Mesenteric fat pad (tissue), 1 donor: ENCODE data around the gene THAP9. TPM values are rescaled to one million over a fixed set of nuclear protein-coding genes. Genes with fewer than 3 reads are reported as not detected.
"Not testable (repeated sequence)": the region's sequence is repeated elsewhere in the genome, so short reads cannot be mapped to it uniquely, and the experiment has no call there.

Experiments used
- DNase-seq: peaks from one replicate; pipeline ENCODE4 v3.0.0-alpha.2; 2020; ENCODE audit warnings: low spot score
- total RNA-seq: library from RNA; stranded (reverse); fragmentation: NEBNext Ultra II Directional; extraction: Animal tissue kit (Norgen Biotek cat#: 25700); gene quantifications from one replicate; pipeline ENCODE4 v1.2.1, GENCODE V29; 2021
- donor health status: DM: yes; HTN: yes; CAD: no.

THAP9 gene
- total RNA-seq, 1 donor from 2014 or later: 2.0 TPM

GRCh38 chr4:82893942-82894341, 6.6 kb upstream of the THAP9 start:
- DNase-seq: no peak

DNA sequence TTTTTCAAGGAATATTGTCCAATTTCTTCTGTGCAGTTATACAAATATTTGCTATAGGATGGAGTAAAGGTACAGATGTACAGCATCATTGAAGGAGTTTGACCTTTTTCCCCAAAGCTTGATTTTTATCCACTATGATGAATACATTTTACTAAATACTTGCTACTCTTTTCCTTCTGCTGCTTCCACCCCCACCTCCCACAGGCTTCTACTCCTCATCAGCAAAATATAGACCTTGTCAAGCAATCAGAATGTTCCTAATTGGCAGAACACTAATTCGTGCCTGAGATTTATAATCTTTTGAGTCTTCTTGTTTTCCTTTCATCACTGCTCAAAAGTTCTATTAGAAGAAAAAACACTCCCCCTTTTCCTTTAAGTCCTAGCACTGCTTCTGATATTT, 3.8 kb upstream of the THAP9 start:
- no peak for DNase-seq

DNA sequence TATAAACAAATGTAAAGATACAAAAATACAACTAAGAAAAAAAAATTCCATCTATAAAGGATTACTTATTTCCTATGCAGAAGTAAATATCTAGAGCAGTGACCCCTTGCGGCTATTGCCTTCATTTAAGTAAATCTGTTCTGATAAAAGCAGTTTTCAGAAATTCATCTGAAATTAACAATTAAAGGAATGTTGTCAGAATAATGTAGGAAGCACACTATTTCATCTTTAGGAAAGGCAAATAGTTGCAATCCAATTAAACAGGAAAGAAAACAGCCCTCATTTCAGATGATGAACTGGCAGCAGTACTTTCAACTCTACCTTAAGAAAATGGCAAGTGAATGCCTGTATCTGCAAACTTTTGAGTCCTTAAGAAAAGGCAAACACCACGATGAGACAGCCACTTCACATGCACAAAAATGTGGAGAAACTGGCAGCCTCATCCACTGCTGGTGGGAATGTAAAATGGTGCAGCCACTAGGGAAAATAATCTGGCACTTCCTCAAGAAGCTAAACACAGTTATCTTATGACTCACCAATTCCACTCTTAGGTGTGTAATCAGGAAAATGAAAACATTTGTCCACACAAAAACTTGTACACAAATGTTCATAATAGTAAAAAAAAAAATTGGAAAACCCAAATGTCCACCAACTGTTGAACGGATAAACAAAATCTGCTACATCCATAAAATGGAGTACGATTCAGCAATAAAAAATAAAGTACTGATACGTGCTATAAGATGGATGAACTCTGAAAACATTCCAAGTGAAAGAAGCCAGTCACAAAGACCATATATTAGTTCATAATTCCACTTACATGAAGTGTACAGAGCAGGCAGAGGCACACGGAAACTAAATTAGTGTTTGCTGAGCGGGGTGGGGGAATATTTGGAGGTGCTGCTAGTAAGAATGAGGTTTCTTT, 2.0 kb upstream of the THAP9 start:
- no peak for DNase-seq

DNA sequence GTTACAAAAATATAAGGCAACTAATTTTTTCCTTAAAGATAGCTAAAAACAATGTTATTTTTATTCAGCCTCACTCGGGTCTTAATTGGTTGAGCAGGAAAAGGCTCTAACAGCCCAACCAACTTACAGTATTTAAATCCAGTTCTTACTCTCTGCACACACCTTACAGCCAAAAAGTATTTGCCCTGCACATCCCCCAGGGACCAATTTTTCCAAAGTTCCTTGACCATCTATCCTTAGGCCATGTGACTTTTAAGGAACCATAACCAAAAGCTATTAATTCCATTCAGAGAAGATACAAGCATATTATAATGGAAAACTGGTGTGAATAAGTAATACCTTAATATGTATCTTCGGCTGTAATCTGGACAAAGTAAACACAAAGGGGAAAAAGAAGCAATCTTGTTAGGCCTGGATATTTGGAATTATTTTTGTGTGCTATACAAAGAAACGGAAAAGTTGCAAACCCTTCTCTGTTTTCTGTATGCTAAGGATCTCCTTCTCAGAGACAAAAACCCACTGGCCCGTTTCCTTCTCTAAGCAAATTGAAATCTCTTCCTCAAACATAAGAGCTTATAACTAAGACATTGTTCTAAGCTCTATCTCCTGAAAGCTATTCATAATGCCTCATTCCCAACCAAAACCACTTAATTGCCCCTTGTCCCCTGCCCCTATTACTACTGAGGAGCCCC, 1.0 kb upstream of the THAP9 start:
- DNase-seq: no peak

DNA sequence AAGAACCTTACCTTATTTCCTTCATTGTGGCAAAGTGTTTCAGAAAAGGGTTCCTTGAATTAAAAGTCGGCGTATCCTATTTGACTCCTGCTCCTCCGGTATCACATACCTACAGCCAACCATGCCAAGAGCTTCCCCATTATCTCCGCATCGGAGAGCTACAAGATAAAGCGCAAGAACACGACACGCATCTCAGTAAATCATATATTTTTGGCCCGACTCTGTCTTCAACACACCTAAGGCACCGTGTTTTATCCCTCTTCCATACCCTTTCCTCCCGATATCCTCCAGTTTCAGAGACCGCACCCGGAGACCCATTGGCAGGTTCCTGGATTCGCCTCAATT, 497 bp upstream of the THAP9 start:
- DNase-seq: no peak

GRCh38 chr4:82901183-82901718, 716 bp downstream of the THAP9 start:
- no peak for DNase-seq

DNA sequence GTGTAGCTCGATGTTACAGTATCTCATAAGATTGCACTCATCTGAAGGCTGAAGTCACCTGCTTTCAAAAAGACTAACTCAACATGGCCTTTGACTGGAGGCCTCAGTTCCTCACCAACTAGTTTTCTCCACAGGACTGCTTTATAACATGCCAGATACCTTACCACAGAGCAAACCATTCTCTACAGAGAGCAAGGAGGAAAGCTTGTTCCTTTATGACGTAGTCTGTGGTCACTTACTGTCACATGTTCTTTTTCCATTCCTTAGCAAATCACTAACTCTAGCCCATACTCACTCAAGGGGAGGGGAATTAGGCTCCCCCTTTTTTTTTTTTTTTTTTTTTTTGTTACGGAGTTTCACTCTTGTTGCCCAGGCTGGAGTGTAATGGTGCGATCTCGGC, 3.2 kb downstream of the THAP9 start:
- no peak for DNase-seq

- no peak for DNase-seq
Observed at GRCh38 chr4:82905205-82905604, 4.7 kb downstream of the THAP9 start.

DNA sequence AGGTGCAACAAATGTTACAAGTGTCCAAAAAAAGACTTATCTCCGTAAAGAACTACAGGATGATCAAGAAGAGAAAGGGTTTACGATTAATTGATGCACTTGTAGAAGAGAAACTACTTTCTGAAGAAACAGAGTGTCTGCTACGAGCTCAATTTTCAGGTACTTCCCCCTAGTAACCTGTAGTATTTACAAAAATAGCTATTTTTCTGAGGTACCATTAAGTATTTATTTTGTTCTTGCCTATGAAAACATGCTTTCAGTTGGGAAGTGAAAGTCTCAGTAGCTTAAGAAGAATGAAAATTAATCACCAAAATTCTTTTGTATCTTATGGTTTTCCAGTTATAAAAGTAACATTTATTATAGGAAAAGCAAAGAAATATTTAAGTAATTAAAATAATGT, 5.9 kb downstream of the THAP9 start:
- DNase-seq: no peak

DNA sequence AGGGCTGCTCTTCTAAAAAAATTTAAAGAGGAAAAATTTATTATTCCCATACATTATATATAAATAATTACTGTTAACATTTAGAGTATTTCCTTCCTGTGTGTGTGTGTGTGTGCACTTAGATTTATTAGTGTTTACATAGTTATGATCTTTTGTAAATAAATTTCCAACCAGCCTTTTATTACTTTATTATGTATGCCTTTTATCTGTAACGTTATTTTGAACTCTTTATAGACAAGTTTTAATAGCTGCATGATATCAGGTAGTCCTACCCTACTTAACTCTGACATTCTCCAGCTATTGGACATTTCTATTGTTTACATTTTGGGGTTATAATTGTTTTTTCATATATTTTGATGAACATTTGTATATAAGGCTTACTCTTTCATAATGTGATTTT, 8.8 kb downstream of the THAP9 start:
- DNase-seq: no peak

GRCh38 chr4:82913305-82913704, 12.8 kb downstream of the THAP9 start:
- no peak for DNase-seq

- DNase-seq: not testable (repeated sequence)
Observed at GRCh38 chr4:82913968-82914367, 13.4 kb downstream of the THAP9 start.

DNA sequence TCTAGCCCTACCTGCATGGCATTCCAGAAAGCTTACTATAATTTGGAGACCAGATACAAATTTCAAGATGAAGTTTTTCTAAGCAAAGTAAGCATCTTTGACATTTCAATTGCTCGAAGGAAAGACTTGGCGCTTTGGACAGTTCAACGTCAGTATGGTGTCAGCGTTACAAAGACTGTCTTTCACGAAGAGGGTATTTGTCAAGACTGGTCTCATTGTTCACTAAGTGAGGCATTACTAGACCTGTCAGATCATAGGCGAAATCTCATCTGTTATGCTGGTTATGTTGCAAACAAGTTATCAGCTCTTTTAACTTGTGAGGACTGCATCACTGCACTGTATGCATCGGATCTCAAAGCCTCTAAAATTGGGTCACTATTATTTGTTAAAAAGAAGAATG, 17.6 kb downstream of the THAP9 start:
- no peak for DNase-seq

DNA sequence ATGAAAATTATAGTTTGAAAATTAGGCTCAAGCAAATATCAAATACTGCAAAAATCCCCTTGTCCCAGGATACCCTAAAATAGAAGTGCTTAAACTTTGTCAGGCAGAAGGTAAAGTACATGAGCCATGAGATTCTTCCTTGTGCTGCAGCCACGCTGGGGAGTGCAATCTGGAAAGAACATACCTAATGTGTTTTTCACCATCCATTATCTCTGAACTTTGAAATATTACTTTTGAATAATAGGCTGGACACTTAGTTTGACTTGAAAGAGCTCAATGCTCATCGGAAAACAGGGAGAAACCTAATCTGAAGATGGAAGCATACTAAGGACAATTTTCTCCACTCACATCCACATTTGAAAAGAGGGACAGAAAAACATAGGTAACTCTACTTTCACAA, 18.9 kb downstream of the THAP9 start:
- DNase-seq: no peak

GRCh38 chr4:82921795-82922194, 21.3 kb downstream of the THAP9 start:
- no peak for DNase-seq

DNA sequence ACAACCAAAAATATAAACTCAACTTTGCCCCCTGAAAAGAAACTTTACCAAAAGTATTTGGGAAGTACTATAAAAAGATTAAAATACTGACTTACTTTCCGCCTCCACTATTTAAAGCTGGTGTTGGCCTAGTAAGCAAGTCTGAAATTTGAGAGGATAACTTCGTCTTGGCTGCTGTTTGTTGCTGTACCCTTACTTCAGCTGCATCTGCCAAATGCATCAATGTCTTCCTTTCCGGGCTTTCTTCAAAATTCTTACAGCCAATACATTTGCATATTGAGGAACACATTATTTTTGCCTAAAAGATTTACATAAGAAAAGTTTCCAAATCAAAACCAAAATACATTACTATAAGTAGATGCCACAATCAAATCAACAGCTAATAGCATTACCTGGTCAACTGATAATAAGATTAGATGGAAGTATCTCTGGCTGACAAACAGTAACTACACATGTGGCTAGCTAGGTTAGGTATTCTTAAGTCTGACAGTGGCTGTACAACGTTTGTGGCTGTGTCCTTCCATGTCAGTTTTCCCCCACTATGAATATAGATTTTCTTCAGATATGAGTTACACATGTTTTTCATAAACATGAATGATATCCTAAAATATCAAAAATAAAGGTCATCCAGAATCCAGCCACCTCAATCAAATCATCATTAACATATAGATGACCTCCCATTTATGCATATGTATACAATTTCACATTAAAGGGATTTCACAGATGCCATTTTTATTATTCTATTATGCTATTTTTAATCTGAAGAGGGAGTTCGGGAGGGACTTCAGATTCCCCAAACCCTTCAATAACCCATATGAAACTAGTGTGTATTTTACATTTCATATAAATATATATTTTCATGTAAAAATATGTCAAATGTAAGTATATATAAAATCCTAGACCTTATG, 30.6 kb downstream of the THAP9 start:
- no peak for DNase-seq

DNA sequence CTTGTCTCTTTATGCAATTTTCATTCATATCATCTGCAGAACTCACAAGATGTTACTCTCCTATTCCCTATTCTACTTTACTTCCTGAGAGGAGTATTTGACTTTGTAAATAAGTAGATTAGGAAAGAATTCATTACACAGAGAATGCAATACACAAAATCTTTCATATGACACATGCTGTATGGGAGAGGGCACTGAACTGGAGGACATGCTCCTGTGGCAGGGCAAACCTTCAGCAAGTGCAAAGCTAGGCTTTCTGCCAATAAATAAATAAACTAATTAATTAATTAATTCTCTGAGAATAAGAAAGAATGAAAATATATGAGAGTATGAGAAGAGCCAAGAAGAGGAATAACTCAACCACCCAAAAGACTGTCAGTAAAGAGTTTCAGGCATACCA, 33.9 kb downstream of the THAP9 start:
- DNase-seq: no peak

GRCh38 chr4:82939414-82939813, 38.9 kb downstream of the THAP9 start:
- no peak for DNase-seq

GRCh38 chr4:82947498-82947897, 47.0 kb downstream of the THAP9 start:
- DNase-seq: no peak

DNA sequence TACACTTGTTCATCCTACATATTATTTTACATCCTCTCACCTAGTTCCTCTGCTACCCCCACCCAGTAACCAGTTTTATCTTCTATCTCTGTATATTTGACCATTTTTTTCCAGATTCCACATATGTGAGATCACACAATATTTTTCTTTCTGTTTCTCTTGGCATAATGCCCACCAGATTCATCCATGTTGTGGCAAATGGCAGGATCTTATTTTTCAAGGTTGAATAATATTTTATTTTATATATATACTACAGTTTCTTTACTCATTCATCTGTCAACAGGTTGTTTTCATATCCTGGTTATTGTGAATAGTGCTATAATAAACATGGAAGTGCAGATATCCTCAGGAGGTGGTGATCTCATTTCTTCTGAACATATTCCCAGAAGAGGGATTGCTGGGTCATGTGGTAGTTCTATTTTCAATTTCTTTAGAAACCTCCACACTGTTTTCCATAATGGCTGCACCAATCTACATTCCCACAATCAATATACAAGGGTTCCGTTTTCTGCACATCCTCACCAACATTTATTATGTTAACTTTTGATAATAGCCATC, 48.2 kb downstream of the THAP9 start:
- no peak for DNase-seq

DNA sequence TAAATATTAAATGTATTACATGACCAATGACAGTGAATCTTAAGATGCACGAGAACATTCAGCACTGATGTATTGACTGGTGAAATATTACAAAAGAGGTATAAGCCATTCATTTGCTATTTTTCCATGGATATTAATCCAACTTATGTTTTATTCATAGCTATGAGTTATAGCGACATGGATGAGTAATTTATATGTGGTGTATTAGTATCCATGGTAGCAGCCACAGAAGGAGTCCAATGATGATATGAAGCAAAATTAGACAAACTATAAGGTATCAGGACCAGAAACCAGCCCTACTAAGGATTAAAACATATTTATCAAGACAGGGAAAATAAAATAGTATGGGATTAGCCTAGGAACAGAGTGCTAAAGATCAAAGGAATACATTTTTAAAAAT, 50.7 kb downstream of the THAP9 start:
- DNase-seq: no peak
